GM18507 (cell line): ENCODE measurements around the gene NDFIP2.

Source experiments
- DNase-seq: peaks from one replicate; pipeline ENCODE4 v3.0.0; 2011; ENCODE audit warnings: low read depth; ENCODE audit not compliant: insufficient read length; ENCODE audit errors: extremely low spot score
- FAIRE-seq: peaks from 2 replicates; lab custom pipeline; 2011; peaks lifted over from hg19 to GRCh38; lab: Jason Lieb, UNC

The NDFIP2 gene

DNA sequence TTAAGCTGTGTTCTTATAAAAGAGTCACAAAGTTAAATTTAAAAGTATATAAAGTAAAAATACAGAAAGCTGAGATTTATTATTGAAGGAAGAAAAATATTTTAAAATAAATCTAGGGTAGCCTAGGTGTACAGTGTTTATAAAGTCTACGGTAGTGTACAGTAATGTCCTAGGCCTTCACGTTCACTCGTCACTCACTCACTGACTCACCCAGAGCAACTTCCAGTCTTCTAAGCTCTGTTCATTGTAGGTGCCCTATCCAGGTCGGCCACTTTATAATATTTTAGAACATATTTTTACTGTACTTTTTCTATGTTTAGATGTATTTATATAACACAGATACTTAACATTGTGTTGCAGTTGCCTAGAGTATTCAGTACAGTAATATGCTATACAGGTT, 47.4 kb downstream of the NDFIP2 start:
- DNase-seq (no peak), FAIRE-seq (no peak)

DNA sequence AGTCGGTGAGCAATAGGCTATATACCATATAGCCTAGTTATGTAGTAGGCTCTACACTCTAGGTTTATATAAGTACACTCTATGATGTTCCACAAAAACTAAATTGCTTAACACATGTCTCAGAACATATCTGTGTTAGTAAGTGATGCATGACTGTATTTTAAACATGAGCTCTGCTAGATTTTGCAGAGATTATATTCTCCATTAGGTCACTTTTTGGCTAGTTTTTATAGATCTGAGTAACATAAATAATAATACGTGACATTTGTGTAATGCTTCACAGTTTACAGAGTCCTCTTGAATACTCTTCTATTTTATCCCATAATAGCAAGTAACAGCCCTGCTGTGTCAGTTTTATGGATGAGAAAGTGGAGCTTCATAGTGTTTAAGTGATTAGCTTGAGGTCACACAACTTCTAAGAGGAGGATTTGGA, 47.8 kb downstream of the NDFIP2 start:
- FAIRE-seq (no peak), DNase-seq (no peak)

DNA sequence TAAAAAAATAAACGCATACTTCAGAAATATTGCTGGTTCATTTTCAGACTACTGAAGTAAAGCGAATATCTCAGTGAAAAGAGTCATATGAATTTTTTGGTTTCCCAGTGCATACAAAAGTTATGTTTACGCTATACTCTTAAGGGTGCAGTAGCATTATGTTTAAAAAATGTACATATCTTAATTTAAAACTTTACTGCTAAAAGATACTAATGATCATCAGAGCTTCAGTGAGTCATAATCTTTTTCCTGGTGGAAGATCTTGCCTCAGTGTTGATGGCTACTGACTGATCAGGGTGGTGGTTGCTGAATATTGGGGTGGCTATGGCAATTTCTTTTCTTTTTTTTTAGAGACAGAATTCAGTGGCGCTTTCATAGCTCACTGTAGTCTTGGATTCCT, 48.9 kb downstream of the NDFIP2 start:
- DNase-seq (no peak), FAIRE-seq (no peak)

DNA sequence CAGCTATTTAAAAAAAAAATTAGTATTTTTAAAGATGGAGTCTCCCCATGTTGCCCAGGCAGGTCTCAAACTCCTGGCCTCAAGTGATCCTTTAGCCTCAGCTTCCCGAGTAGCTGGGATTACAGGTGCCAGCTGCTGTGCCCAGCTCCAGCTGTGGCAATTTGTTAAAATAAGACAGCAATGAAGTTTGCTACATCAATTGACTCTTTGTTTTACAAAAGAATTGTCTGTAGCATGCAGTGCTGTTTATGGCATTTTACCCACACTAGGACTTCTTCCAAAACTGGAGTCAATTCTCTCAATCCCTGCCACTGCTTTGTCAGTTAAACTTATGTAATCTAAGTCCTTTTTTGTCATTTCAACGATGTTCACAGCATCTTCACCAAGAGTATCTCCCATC, 49.3 kb downstream of the NDFIP2 start:
- FAIRE-seq: no peak
- no peak for DNase-seq

DNA sequence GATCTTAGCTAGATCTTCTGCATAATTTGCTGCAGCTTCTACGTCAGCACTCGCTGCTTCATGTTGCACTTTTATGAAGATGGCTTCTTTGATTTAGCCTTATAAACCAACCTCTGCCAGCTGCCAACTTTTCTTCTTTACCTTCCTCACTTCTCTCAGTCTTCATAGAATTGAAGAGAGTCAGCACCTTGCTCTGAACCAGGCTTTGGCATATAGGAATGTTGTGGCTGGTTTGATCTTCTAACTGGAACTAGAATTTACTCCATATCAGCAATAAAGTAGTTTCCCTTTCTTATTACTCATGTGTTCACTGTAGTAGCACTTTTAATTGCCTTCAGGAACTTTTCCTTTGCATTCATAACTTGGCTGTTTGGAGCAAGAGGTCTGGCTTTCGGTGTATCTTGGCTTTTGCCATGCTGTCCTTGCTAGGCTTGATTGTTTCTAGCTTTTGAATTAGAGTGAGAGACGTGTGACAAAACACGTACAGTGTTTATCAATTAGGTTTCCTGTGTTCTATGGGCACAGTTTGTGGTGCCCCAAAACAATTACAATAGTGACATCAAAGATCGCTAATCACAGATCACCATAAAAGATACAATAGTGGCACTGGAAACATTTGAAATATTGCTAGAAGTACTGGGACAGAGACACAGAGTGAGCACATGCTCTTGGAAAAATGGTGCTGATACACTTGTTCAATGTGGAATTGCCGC, 50.7 kb downstream of the NDFIP2 start:
- FAIRE-seq (no peak), DNase-seq (no peak)

DNA sequence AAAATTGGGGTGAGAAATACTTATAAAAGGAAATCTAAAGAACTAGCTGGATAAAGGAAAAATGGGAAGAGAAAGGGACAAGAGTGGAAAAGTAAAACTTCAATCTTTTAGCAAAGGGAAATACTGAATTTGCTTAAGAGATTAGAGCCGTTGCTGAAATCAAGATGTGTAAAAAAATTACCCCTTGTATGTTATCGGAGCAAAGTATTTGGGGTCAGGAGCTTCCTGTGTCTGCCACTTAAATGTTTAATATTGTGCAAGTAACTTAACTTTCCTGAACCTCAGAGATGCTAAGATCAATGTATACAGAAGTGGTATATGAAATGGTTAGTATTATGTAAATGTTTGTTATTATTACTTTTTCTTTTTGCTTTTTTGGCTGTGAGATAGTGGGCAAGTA, 51.6 kb downstream of the NDFIP2 start:
- DNase-seq (no peak), FAIRE-seq (no peak)

DNA sequence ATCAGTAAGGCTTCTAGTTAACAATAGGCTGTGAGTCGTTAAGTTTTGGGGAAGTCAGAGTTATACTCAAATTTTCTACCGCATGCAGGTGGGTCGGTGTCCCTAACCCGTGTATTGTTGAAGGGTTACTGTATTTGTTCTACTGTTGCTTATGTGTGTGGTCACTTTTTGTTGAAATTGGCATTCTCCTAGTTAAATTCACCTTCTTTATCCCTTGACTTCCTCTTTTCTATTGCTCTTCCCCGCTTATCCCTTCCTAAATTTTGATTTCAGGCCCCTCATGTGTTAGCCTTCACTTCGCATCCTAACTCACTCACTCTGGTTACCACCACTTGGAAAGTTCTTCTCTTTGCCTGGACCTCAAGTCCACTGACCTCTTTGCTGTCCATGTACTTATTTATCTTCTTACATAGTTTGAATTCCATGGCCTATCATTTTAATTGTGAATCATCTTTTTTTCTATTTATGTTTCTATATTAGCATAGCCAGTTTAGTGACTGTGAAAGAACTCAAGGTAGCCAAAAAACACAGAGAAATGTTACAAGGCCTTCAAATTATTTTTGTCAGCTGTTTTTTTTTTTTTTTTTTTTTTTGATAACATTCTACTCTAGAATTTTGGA, 52.9 kb downstream of the NDFIP2 start:
- DNase-seq: no peak
- no peak for FAIRE-seq

DNA sequence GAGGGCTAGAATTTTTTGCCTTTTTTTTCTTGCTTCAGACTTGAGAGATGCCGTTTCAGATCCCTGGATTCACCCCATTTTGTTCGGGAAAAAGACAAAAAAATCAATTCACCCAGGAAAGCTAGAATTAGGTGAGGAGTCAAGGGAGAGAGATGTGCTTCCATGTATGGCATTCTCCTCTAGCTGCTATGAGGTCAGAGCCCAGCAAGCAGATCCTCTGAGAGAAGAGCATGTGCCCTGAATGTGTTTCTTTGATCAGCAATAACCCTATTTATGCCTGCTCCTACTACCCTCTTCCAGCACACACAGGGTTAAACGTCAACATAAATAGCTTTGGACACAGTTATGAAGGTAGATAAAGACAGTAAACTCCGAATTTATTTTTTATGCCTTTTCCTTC, 53.6 kb downstream of the NDFIP2 start:
- FAIRE-seq (no peak), DNase-seq (no peak)

DNA sequence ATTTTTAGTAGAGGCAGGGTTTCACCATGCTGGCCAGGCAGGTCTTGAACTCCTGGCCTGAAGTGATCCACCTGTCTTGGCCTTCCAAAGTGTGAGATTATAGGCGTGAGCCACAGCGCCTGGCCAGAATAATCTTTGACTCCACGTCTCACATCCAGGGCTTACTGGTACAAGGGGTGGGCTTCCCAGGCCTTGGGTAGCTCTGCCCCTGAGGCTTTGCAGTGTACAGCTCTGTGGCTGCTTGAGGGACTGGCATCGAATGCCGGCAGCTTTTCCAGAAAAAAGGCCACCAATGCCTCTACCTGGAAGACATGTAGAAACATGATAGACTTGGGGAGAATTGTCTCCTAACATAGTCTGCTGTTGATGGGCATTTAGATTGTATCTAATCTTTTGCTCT, 57.8 kb downstream of the NDFIP2 start:
- FAIRE-seq: no peak
- DNase-seq: no peak

DNA sequence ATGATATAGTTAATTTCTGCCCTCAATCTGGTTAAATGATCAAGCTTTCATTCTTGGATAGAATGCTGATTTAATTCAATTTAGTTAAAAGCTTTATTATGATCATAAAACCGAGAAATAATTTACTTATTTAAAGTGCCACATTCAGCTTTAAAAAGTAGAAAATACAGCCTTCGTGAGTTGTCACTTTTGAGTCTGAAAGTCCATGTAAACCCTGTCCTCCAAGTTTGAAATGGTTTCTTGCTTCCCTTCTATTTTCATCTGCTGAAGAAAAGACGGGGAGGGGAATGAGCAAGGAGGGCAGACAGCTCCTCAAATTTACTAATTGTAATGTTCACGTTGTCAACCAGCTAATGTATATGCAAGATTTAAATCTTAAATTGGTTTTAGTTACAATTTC, 59.5 kb downstream of the NDFIP2 start:
- no peak for FAIRE-seq
- no peak for DNase-seq

DNA sequence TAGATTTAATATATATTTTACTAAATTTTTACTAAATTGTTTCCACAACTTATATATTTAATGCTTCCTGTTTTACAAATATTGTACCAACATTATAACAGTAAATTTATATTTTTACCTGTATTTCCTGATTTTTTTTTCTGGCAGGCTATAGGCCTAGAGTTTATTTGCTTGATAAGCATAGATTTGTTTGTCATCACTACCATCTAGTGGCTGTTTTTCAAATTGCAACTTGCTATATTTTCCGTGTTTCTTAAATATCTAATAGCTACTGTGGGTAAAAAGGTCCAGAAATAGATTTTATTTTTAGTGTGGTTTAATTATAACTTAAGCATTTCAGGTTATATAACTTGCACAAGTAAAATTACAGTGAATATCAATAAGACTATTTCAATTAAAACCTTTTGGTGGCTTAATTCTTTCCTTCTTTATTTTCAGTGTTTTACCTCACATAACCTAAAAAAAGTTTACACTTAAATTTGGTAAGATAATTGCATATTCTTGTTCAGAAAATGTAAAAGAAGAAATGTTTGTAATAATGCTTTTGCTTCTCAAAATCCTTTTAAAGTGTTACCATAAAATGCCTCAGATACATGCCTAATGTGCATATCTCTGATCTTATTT, 60.6 kb downstream of the NDFIP2 start:
- DNase-seq (no peak), FAIRE-seq (peak; percentile 67)

DNA sequence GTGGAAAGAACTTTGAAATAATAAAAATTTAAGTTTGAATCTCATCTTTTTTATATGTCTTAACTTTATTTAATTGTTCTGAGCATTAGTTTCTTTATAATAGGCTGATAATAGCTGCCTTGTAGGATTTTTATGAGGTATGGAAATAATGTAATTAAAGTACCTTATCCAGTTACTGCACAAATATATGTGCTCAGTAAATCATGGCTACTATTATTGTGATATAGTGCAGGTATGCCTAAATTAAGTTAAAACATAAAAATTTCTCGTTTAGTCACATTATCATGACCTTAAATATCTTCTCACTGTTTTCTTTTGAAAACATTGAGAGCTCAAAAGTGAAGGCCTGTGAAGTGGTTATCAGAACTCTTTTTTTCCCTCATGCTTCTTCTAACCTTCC, 62.9 kb downstream of the NDFIP2 start:
- DNase-seq (no peak), FAIRE-seq (no peak)

DNA sequence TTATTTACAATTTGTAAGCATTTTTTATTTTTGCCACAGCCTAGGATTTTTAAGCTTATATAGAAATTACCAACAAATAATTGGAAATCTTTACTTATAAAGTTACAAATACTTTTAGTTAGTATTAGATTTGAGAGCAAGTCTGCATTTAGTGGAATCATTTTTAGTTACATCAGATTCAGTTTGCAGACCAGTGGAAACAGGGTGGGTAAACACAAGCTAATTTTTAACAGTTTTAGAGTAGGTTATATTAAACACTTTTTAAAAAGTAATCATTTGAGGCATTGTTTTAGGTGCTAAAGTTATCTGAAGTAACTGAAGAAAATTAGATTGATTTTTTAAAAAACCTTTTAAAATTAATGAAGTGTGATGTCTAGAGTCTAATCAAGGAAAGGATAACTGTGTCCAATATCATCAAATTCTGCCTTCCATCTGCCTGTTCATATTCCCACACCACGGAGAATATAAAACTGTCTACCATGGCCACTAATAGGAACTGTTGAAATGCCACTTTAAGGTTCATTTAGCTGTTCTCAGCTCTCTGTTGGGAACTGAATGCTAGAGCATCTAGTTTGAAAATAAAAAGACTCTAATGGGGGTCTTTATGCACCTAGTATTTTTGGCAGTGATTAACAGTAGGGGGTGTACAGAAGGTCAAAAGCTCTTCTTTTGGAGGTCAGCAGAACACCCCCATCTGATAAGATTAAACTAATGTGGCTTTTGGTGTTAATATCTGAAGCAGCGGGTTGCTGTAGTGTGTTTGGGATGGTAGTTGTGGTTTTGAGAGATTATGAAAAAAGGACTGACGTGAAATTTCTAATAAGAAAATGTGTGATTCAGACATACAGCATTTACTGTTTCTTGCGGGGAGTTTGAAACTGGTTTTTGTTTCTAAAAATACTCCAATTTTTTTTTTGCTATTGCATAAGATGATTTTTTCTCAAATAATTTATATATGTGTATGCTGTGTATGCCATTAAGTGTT, 66.5 kb downstream of the NDFIP2 start:
- FAIRE-seq (no peak), DNase-seq (no peak)

DNA sequence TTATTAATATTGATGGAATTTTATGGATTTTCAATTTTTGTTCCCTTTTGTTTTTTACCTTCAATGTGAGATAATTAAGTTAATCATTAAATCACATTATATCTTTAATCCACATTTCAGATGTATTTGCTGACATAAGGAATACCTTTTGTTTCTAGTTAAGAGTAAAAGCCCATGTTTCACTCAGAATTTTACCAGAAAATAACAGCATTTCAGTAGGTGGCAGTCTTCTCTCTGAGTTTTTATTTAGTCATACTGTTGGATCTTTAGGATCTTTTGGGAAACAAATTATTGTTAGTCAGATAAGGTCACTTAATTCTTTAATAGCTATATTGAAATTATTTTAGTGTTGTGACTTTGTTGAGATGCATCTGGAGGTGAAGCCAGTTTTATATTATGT, 67.9 kb downstream of the NDFIP2 start:
- DNase-seq (no peak), FAIRE-seq (no peak)

DNA sequence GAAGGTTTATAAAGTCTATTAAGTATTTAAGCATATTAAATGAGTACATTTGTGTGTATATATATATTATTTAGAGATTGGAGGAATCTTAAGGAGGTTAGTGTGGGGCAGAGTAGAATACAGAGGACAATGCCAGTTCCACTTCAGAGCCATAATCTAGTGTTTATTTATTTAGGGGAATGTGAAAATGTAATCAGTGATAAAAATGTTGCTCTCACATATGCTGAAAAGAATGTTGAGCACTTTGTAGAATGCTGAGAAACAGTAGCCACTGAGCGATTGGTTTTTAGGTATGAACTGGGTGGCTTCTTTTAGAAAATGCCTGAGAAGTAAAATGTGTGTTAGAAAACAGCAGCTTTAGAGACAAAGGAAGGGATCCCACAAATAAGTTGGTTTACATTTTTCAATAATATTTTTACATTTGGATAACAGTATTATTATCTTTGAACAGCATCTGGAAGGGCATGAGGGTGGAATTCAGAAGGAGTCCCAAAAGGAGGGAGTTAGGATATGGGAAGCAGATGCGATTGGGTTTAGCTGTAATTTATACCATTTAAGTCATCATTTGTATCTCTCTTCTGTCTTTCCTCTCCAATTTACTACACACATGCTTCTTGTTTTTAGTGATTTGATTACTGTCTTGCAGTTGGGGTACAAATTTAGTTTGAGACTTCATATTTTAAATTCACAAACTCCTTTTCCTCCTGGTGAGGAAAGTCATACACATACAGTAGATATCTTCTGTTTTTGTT, 68.6 kb downstream of the NDFIP2 start:
- FAIRE-seq (no peak), DNase-seq (no peak)

DNA sequence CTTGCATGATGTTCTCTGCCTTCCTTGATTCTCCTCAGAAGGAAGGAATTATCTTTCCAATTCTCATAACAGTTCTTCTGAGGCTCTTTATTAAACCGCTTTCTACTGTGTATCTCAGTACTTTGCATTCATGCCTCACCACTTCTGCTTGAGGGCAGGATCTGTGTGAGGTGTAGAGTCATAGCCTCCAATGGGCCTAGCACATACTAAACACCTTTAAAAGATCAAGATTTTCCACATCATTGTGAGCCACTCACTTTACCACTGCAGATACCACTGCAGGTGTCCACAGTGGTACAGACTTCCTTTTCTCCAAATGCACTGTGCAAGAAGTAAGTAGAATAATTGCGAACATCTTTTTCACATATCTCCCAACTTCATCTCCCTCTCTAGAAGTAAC, 76.7 kb downstream of the NDFIP2 start:
- no peak for FAIRE-seq

DNA sequence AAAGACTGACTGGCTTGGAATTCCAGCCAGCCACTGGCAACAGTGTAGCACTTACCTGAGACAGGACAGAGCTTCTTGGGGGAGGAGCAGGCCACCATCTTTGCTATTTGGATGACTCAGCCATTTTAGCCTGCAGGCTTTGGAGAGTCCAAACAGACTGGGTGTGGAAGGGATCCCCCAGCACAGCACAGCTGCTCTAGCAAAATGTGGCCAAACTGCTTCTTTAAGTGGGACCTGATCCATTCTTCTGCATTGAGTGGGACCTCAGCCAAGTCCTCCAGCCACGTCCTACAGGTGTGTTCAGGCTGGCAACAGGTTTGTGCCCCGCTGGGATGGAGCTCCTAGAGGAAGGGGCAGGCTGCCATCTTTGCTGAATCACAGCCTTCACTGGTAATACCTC, 80.0 kb downstream of the NDFIP2 start:
- FAIRE-seq: no peak
- no peak for DNase-seq

More for the DNA sequence above, 76.7 kb downstream of the NDFIP2 start:
- DNase-seq: no peak

DNA sequence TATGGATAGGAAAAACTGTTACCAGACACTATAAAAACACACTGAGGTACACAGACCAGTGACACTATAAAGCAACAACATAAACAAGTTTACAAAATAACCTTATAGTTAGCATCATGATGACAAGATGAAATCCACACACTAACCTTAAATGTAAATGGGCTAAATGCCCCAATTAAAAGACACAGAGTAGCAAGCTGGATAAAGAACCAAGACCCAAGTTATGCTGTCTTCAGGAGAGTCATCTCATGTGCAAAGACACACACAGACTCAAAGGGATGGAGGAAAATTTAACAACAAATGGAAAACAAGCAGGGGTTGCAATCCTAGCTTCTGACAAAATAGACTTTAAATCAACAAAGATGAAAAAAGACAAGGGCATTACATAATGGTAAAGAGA, 81.6 kb downstream of the NDFIP2 start:
- no peak for FAIRE-seq

DNA sequence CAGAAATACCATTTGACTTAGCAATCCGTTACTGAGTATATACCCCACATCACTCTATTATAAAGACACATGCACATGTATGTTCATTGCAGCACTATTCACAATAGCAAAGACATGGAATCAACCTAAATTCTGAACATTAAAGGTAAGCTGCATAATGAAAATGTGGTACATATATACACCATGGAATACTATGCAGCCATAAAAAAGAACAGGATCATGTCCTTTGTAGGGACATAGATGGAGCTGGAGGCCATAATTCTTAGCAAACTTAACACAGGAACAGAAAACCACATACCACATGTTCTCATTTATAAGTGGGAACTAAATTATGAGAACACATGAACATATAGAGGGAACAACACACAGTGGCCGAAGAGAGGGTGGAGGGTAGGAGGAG, 85.2 kb downstream of the NDFIP2 start:
- no peak for FAIRE-seq
- DNase-seq: no peak

More for the DNA sequence above, 81.6 kb downstream of the NDFIP2 start:
- DNase-seq: no peak
